H1 (cell line): ENCODE data around the gene GNAQ. TPM values are rescaled to one million over a fixed set of nuclear protein-coding genes. Genes with fewer than 3 reads are reported as not detected.

ENCODE experiments used
- CTCF ChIA-PET: fragments of 300-600 bp; sonication (Branson Sonifier 250); formaldehyde crosslinking; loops from one replicate; lab custom pipeline; 2021; ENCODE audit not compliant: partially characterized antibody; lab: Charles Lee
- POLR2A ChIA-PET: fragments of 300-600 bp; sonication (Branson Sonifier 250); formaldehyde crosslinking; loops from one replicate; lab custom pipeline; 2021; ENCODE audit warnings: inconsistent platforms; ENCODE audit not compliant: partially characterized antibody; lab: Charles Lee
- DNase-seq, 2 experiments: peaks; one replicate each; pipeline versions ENCODE4 v3.0.0 to v3.0.0-alpha.2; 2010 to 2022; ENCODE audit warnings: low spot score in 2 of 2, low read depth in 1 of 2, mixed read lengths in 1 of 2
- FAIRE-seq: peaks from 2 replicates; lab custom pipeline; 2011; peaks lifted over from hg19 to GRCh38; lab: Jason Lieb, UNC
- H2AFZ ChIP-seq: 2 replicates; pipeline ENCODE4 v1.8.1; 2012; ENCODE audit warnings: low read length, inconsistent platforms
- H2AK5ac ChIP-seq: 2 replicates; pipeline ENCODE4 v1.6.1; 2013; ENCODE audit warnings: low read depth, low read length
- H2BK120ac ChIP-seq: replicated peaks from 2 replicates; pipeline ENCODE3; 2013; ENCODE audit warnings: low read depth, low read length, inconsistent platforms
- H2BK12ac ChIP-seq: 2 replicates; pipeline ENCODE4 v1.6.1; 2013; ENCODE audit warnings: low read depth, low read length
- H2BK15ac ChIP-seq: 2 replicates; pipeline ENCODE4 v1.6.1; 2013; ENCODE audit warnings: low read length
- H2BK20ac ChIP-seq: 2 replicates; pipeline ENCODE4 v1.6.1; 2013; ENCODE audit warnings: low read length
- H2BK5ac ChIP-seq: 2 replicates; pipeline ENCODE4 v1.6.1; 2013; ENCODE audit warnings: low read depth, low read length
- H3K14ac ChIP-seq: 2 replicates; pipeline ENCODE4 v1.6.1; 2013; ENCODE audit warnings: inconsistent platforms; ENCODE audit not compliant: insufficient read length
- H3K18ac ChIP-seq: 2 replicates; pipeline ENCODE4 v1.6.1; 2013; ENCODE audit warnings: low read length; ENCODE audit errors: extremely low read depth
- H3K23ac ChIP-seq: 2 replicates; pipeline ENCODE4 v1.6.1; 2013; ENCODE audit warnings: inconsistent platforms; ENCODE audit not compliant: insufficient read length
- H3K23me2 ChIP-seq: 2 replicates; pipeline ENCODE4 v1.6.1; 2013; ENCODE audit warnings: low read depth, low read length
- H3K27ac ChIP-seq: 2 replicates; pipeline ENCODE4 v1.6.1; 2011; ENCODE audit warnings: low read depth, low read length, inconsistent platforms
- H3K27me3 ChIP-seq, 4 experiments: replicated peaks in 1 of 4; 1 replicate in 1 of 4; 2 replicates in 3 of 4; pipeline versions ENCODE4 v1.6.1 to v1.8.1; 2011 to 2013; ENCODE audit warnings: low read length in 3 of 4, mild to moderate bottlenecking in 3 of 4, inconsistent platforms in 2 of 4, mixed read lengths in 2 of 4, moderate library complexity in 1 of 4; ENCODE audit not compliant: control insufficient read depth in 3 of 4, insufficient read depth in 3 of 4; ENCODE audit errors: extremely low read depth in 1 of 4
- H3K36me3 ChIP-seq, 4 experiments: 2 replicates each; pipeline versions ENCODE4 v1.6.1 to v1.8.1; 2011 to 2013; ENCODE audit warnings: mild to moderate bottlenecking in 4 of 4, low read length in 3 of 4, moderate library complexity in 2 of 4, control low read depth in 1 of 4, inconsistent platforms in 1 of 4; ENCODE audit not compliant: insufficient read depth in 4 of 4, control insufficient read depth in 2 of 4
- H3K4ac ChIP-seq: replicated peaks from 2 replicates; pipeline ENCODE3; 2013; ENCODE audit warnings: low read length, low read depth, mixed read lengths, inconsistent platforms; ENCODE audit not compliant: insufficient read length
- H3K4me1 ChIP-seq, 4 experiments: replicated peaks in 1 of 4; 1 replicate in 1 of 4; 2 replicates in 3 of 4; pipeline versions ENCODE4 v1.6.1 to v1.8.1; 2011 to 2013; ENCODE audit warnings: low read length in 3 of 4, inconsistent platforms in 2 of 4, mixed read lengths in 1 of 4; ENCODE audit not compliant: insufficient read depth in 4 of 4, control insufficient read depth in 3 of 4
- H3K4me2 ChIP-seq, 2 experiments: 2 replicates each; pipeline versions ENCODE4 v1.6.1 to v1.8.1; 2011 to 2013; ENCODE audit warnings: low read depth in 2 of 2, low read length in 2 of 2, control low read depth in 1 of 2, inconsistent platforms in 1 of 2, mild to moderate bottlenecking in 1 of 2; ENCODE audit not compliant: insufficient read depth in 1 of 2
- H3K4me3 ChIP-seq, 4 experiments: fragments of 200-600, 300-600 bp in 1 of 4; sonication (generic), shearing (Covaris generic), sonication (Bioruptor Twin) in 1 of 4; 2 replicates each; pipeline versions ENCODE4 v1.5.1 to v1.8.1; 2011 to 2016; ENCODE audit warnings: low read length in 4 of 4, low read depth in 3 of 4, control low read depth in 2 of 4, inconsistent platforms in 2 of 4, mild to moderate bottlenecking in 2 of 4, mixed read lengths in 1 of 4, moderate library complexity in 1 of 4; ENCODE audit not compliant: insufficient read depth in 2 of 4; ENCODE audit errors: extremely low read depth in 1 of 4
- H3K56ac ChIP-seq: replicated peaks from 2 replicates; pipeline ENCODE3; 2013; ENCODE audit warnings: low read depth, mild to moderate bottlenecking, mixed read lengths, low read length, inconsistent platforms; ENCODE audit not compliant: insufficient read length
- H3K79me1 ChIP-seq: 2 replicates; pipeline ENCODE4 v1.6.1; 2013; ENCODE audit warnings: low read depth, low read length, control low read depth
- H3K79me2 ChIP-seq, 2 experiments: 2 replicates each; pipeline versions ENCODE4 v1.6.1 to v1.8.1; 2012 to 2013; ENCODE audit warnings: low read length in 2 of 2, mild to moderate bottlenecking in 2 of 2, inconsistent platforms in 1 of 2; ENCODE audit not compliant: insufficient read depth in 2 of 2, control insufficient read depth in 1 of 2
- H3K9ac ChIP-seq, 4 experiments: replicated peaks in 1 of 4; 1 replicate in 1 of 4; 2 replicates in 3 of 4; pipeline versions ENCODE4 v1.6.1 to v1.8.1; 2011 to 2013; ENCODE audit warnings: low read depth in 3 of 4, low read length in 3 of 4, control low read depth in 2 of 4, mild to moderate bottlenecking in 2 of 4, moderate library complexity in 2 of 4, inconsistent platforms in 1 of 4; ENCODE audit errors: extremely low read depth in 1 of 4
- H3K9me3 ChIP-seq, 2 experiments: 2 replicates each; pipeline versions ENCODE4 v1.6.1 to v1.8.1; 2012 to 2013; ENCODE audit warnings: mild to moderate bottlenecking in 2 of 2, moderate library complexity in 2 of 2, control low read depth in 1 of 2, inconsistent platforms in 1 of 2, low read depth in 1 of 2, low read length in 1 of 2, mixed read lengths in 1 of 2; ENCODE audit not compliant: insufficient read depth in 2 of 2
- H4K20me1 ChIP-seq, 2 experiments: replicated peaks in 1 of 2; 2 replicates each; pipeline versions ENCODE3 to v1.8.1; 2011 to 2013; ENCODE audit warnings: inconsistent platforms in 2 of 2, low read length in 2 of 2, mild to moderate bottlenecking in 1 of 2; ENCODE audit not compliant: insufficient read depth in 2 of 2, control insufficient read depth in 1 of 2
- H4K5ac ChIP-seq: 2 replicates; pipeline ENCODE4 v1.6.1; 2013; ENCODE audit warnings: low read length, low read depth, mixed read lengths, inconsistent platforms; ENCODE audit not compliant: insufficient read length
- H4K8ac ChIP-seq: 2 replicates; pipeline ENCODE4 v1.8.0; 2013; ENCODE audit warnings: mild to moderate bottlenecking, moderate library complexity, low read length, inconsistent platforms; ENCODE audit not compliant: insufficient read depth; ENCODE audit errors: extremely low read depth
- H4K91ac ChIP-seq: replicated peaks from 2 replicates; pipeline ENCODE3; 2013; ENCODE audit warnings: low read length, mixed read lengths, inconsistent platforms; ENCODE audit not compliant: insufficient read length
- CBX8 ChIP-seq: fragments of 300-800, 300-1000 bp; sonication (generic); IDR thresholded peaks from 2 replicates; pipeline ENCODE4 v1.7.1; 2016; ENCODE audit warnings: low read depth, low read length, borderline replicate concordance
- CHD2 ChIP-seq: IDR thresholded peaks from 2 replicates; pipeline ENCODE4 v1.6.1; 2012; ENCODE audit warnings: low read length, improper control_type of control experiment
- HDAC2 ChIP-seq, 2 experiments: fragments of 300-600 bp in 1 of 2; sonication (generic) in 1 of 2; IDR thresholded peaks; 2 replicates each; pipeline ENCODE4 v1.6.1; 2011 to 2012; ENCODE audit warnings: low read depth in 2 of 2, low read length in 2 of 2, mild to moderate bottlenecking in 2 of 2, moderate library complexity in 2 of 2, borderline replicate concordance in 1 of 2, inconsistent platforms in 1 of 2
- POLR2AphosphoS5 ChIP-seq: IDR thresholded peaks from 2 replicates; pipeline ENCODE4 v1.6.1; 2011; ENCODE audit warnings: low read depth, low read length
- RAD21 ChIP-seq, 2 experiments: IDR thresholded peaks in 1 of 2; conservative IDR thresholded peaks in 1 of 2; 2 replicates each; pipeline ENCODE4 v1.6.1; 2011; ENCODE audit warnings: low read depth in 2 of 2, low read length in 2 of 2, improper control_type of control experiment in 1 of 2, inconsistent platforms in 1 of 2, mild to moderate bottlenecking in 1 of 2, moderate library complexity in 1 of 2
- SIRT6 ChIP-seq: IDR thresholded peaks from one replicate; pipeline ENCODE4 v1.7.1; 2012; ENCODE audit warnings: low read length, inconsistent platforms
- WGBS, 2 experiments: shearing (Covaris generic) in 1 of 2; methylation state at CpG; one replicate each; pipeline versions ENCODE4 v1.1.6 to v1.1.7; 2013 to 2015; ENCODE audit warnings: low lambda C conversion rate in 2 of 2, mixed read lengths in 2 of 2, inconsistent platforms in 1 of 2, low coverage in 1 of 2, missing lambda C conversion rate in 1 of 2; ENCODE audit not compliant: insufficient replicate concordance in 2 of 2, insufficient coverage in 1 of 2, insufficient read length in 1 of 2; ENCODE audit errors: extremely low coverage in 1 of 2, missing lambda C conversion rate in 1 of 2; 5-methylcytosine and 5-hydroxymethylcytosine counted together
- polyA plus RNA-seq, 7 experiments: library from polyadenylated mRNA; depleted of rRNA in 3 of 7; stranded (reverse) in 5 of 7; unstranded in 2 of 7; fragments of >200 nt in 5 of 7; fragments of 200-250 nt in 2 of 7; gene quantifications; 1 replicate in 5 of 7; 2 replicates in 1 of 7; 4 replicates in 1 of 7; pipeline versions ENCODE4 v1.2.1 to v1.2.3, GENCODE V29; 2011 to 2013; ENCODE audit warnings: missing spikeins in 2 of 7, mixed read lengths in 2 of 7
- total RNA-seq: library from RNA; stranded (reverse); fragmentation: NEBNext Ultra II Directional; extraction: Animal tissue kit (Norgen Biotek cat#: 25700); gene quantifications from 2 replicates; pipeline ENCODE4 v1.2.1, GENCODE V29; 2021
- TF ChIP-seq, protein P1 (sequence below): IDR thresholded peaks from 2 replicates; pipeline ENCODE4 v1.6.1; 2012; ENCODE audit warnings: inconsistent platforms

Gene GNAQ
- total and polyA plus RNA-seq, 2 of the 8 experiments (the other 6 are each of a cell fraction or from before 2014, with no cell fraction given): 22.8 to 63.8 TPM

- H3K27me3 ChIP-seq: no peaks in the 10 kb centered on the region
- H4K8ac ChIP-seq: no peak overlapping the region
- H2BK120ac ChIP-seq: no peak overlapping the region
- TF ChIP-seq HDAC2 (IDR thresholded peaks at IDR 0.05; ENCODE audit: borderline replicate concordance in 1 of 2, low read depth in 2 of 2, low read length in 2 of 2) (no peak), POLR2AphosphoS5 (no peak), SIRT6 (no peak), RAD21 (IDR thresholded peaks at IDR 0.05 in 1 of 2, conservative IDR thresholded peaks at IDR 0.05 in 1 of 2; ENCODE audit: low read depth in 2 of 2, low read length in 2 of 2) (no peak), CHD2 (no peak), CBX8 (no peak)
- TF ChIP-seq, protein P1, sequence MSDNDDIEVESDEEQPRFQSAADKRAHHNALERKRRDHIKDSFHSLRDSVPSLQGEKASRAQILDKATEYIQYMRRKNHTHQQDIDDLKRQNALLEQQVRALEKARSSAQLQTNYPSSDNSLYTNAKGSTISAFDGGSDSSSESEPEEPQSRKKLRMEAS: no peak
- peaks cover 0 to 19% (median 4%) of the 10 kb centered on the region in 4 experiments; a peak in 5 of 7 replicates for H3K4me1 ChIP-seq
- POLR2A ChIA-PET: no interaction called here
- CTCF ChIA-PET: no interaction called here
- no peak overlapping the region for H3K14ac ChIP-seq
- H3K4ac ChIP-seq: no peak overlapping the region
- no peak overlapping the region for H2BK5ac ChIP-seq
- H3K9me3 ChIP-seq: no peaks in the 10 kb centered on the region
- H3K36me3 ChIP-seq: no peaks in the 10 kb centered on the region
- no peak overlapping the region for H2BK12ac ChIP-seq
- H3K56ac ChIP-seq: no peak overlapping the region
- H3K9ac ChIP-seq: no peak overlapping the region
- WGBS, 2 experiments: 83% methylated on average over 2 of the region's 2 CpGs; no CpG with 5 or more reads in 1 of the 2 experiments
- H3K23ac ChIP-seq: no peak overlapping the region
- FAIRE-seq (no peak), DNase-seq (no peak)
- H4K5ac ChIP-seq: no peak overlapping the region
- no peak overlapping the region for H3K27ac ChIP-seq
- H3K79me2 ChIP-seq: peaks cover 0 to 65% of the 10 kb centered on the region in 2 experiments; a peak in 3 of 4 replicates
- H3K79me1 ChIP-seq: peaks cover 5% of the 10 kb centered on the region
- no peak overlapping the region for H3K18ac ChIP-seq
- no peak overlapping the region for H3K4me2 ChIP-seq
- no peak overlapping the region for H2AK5ac ChIP-seq
- no peak overlapping the region for H2BK20ac ChIP-seq
- no peak overlapping the region for H3K4me3 ChIP-seq
- peaks cover 3 to 5% of the 10 kb centered on the region in 2 experiments for H4K20me1 ChIP-seq
- no peak overlapping the region for H4K91ac ChIP-seq
- no peaks in the 10 kb centered on the region for H3K23me2 ChIP-seq
- H2AFZ ChIP-seq: no peak overlapping the region
- H2BK15ac ChIP-seq: no peak overlapping the region
These were observed 78.8 kb downstream of the GNAQ start for GRCh38 chr9:77952635-77953328.
